ENCODE measurements around the gene LNPK. TPM values are rescaled to one million over a fixed set of nuclear protein-coding genes. Genes with fewer than 3 reads are reported as not detected.

The LNPK gene
- total RNA-seq, 2 experiments from 2014 or later: 41.9 to 44.7 TPM

DNA sequence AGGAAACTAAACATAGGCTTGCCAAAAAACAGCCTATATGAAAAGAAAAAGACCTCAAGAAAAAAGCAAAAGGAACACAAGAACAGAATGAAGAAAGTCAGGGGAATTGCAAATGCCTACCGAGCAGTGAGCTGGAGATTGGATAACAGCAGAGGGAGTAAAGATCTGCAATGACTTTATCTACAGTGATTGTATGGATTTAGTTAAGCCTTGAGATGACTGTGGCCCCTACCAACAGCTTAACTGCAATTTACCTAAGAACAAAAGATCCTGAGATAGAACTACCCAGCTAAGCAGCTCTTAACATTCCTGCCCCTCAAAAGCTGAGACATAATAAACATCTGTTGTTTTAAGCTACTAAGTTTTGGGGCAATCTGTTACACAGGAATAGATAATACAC, 20.5 kb downstream of the LNPK start:
- POLR2A ChIA-PET: no interaction called here
- intact Hi-C loops (cut with micrococcal nuclease): no loop called here
- Mint-ChIP-seq H3K27me3 (no peaks in the 10 kb centered on the region), H3K27ac (no peak overlapping the region), H3K4me1 (ENCODE audit: low read depth) (no peaks in the 10 kb centered on the region), H3K36me3 (ENCODE audit: low read depth) (peaks cover 41% of the 10 kb centered on the region), H3K9me3 (no peaks in the 10 kb centered on the region), H3K4me3 (no peak overlapping the region)
- TF ChIP-seq CTCF (IDR thresholded peaks at IDR 0.05): no peak
- CTCF ChIA-PET: interaction anchor here (0.8 kb wide), 1 partner anchor 9 kb away, joined by 4 read pairs; no protein-coding TSS in a partner anchor
- DNase-seq (no peak), ATAC-seq (no peak)

DNA sequence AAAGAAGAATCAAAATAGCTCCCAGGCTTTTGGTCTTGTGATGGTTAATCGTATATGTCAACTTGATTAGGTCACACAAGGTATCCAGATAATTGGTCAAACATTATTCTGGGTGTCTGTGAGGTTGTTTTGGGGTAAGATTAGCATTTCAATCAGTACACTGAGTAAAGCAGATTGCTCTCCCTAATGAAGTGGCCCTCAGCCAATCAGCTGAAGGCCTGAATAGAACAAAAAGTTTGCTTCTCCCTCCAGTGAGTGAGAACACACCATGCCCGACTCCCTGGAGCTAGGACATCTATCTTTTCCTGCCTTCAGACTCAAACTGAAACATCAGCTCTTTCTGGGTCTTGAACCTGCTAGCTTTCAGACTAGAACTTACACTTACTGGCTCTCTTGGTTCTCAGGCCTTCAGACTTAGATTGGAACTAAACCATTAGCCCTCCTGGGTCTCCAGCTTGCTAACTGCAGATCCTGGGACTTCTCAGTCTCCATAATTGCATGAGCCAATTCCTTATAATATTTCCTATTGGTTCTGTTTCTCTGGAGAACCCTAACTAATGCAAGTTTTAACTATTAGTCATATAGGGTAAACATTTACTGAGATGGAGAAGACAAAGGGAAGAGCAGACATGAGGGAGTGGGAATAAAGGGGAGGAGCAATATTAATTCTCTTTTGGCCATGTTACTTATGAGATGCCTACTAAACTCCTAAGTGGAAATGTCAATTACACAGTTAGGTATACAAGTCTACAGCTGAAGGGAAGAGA, 25.5 kb downstream of the LNPK start:
- no peak for TF ChIP-seq CTCF (IDR thresholded peaks at IDR 0.05)
- Mint-ChIP-seq H3K27me3 (no peaks in the 10 kb centered on the region), H3K9me3 (peaks cover 2% of the 10 kb centered on the region), H3K27ac (no peak overlapping the region), H3K4me1 (ENCODE audit: low read depth) (no peaks in the 10 kb centered on the region), H3K36me3 (ENCODE audit: low read depth) (peaks cover 48% of the 10 kb centered on the region), H3K4me3 (no peak overlapping the region)
- ChIA-PET CTCF (no interaction called here), POLR2A (interaction anchor here (0.6 kb wide), 1 partner anchor 954 kb away, joined by 3 read pairs; no protein-coding TSS in a partner anchor)
- intact Hi-C loops (cut with micrococcal nuclease): no loop called here
- DNase-seq (no peak), ATAC-seq (no peak)

- ATAC-seq (no peak), DNase-seq (no peak)
- Mint-ChIP-seq H3K27me3 (no peaks in the 10 kb centered on the region), H3K27ac (no peak overlapping the region), H3K36me3 (ENCODE audit: low read depth) (peaks cover 48% of the 10 kb centered on the region), H3K4me1 (ENCODE audit: low read depth) (peaks cover 4% of the 10 kb centered on the region), H3K9me3 (peaks cover 2% of the 10 kb centered on the region), H3K4me3 (no peak overlapping the region)
- ChIA-PET POLR2A (interaction anchor here (1.5 kb wide), 1 partner anchor 28 kb away, joined by 5 read pairs; the partner anchor contains the start of gene LNPK), CTCF (no interaction called here)
- TF ChIP-seq CTCF (IDR thresholded peaks at IDR 0.05): no peak
- intact Hi-C loops (cut with micrococcal nuclease): no loop called here
These were observed 28.7 kb downstream of the LNPK start for GRCh38 chr2:175973373-175973772.

- CTCF ChIA-PET: no interaction called here
- POLR2A ChIA-PET: no interaction called here
- Mint-ChIP-seq H3K9me3 (peaks cover 2% of the 10 kb centered on the region), H3K36me3 (ENCODE audit: low read depth) (peaks cover 38% of the 10 kb centered on the region), H3K27me3 (no peaks in the 10 kb centered on the region), H3K27ac (no peak overlapping the region), H3K4me3 (no peak overlapping the region), H3K4me1 (ENCODE audit: low read depth) (peaks cover 4% of the 10 kb centered on the region)
- no peak for DNase-seq
- no peak for TF ChIP-seq CTCF (IDR thresholded peaks at IDR 0.05)
- ATAC-seq: no peak
- intact Hi-C loops (cut with micrococcal nuclease): no loop called here
These were observed 35.2 kb downstream of the LNPK start for GRCh38 chr2:175966839-175967238.

GRCh38 chr2:175965773-175966172, 36.3 kb downstream of the LNPK start:
- CTCF ChIA-PET: no interaction called here
- no peak overlapping the region for H3K27ac Mint-ChIP-seq
- peaks cover 5% of the 10 kb centered on the region for H3K9me3 Mint-ChIP-seq
- DNase-seq (no peak), ATAC-seq (no peak)
- no peak overlapping the region for H3K4me3 Mint-ChIP-seq
- peaks cover 4% of the 10 kb centered on the region for H3K4me1 Mint-ChIP-seq (ENCODE audit: low read depth)
- POLR2A ChIA-PET: no interaction called here
- intact Hi-C loops (cut with micrococcal nuclease): no loop called here
- peaks cover 49% of the 10 kb centered on the region for H3K36me3 Mint-ChIP-seq (ENCODE audit: low read depth)
- no peaks in the 10 kb centered on the region for H3K27me3 Mint-ChIP-seq
- no peak for TF ChIP-seq CTCF (IDR thresholded peaks at IDR 0.05)

All from activated CD8-positive, alpha-beta T cell treated with anti-CD3 and anti-CD28 coated beads for 36 hours (primary cell).